ENCODE data around the gene RNF214. TPM values are rescaled to one million over a fixed set of nuclear protein-coding genes. Genes with fewer than 3 reads are reported as not detected.
A peak's percentile ranks its signal among the peaks of the same experiment; 100 is the strongest.

RNF214 gene
- total and polyA plus RNA-seq, 4 donors, result 10.9 to 32.7 (median 21.9) TPM

DNA sequence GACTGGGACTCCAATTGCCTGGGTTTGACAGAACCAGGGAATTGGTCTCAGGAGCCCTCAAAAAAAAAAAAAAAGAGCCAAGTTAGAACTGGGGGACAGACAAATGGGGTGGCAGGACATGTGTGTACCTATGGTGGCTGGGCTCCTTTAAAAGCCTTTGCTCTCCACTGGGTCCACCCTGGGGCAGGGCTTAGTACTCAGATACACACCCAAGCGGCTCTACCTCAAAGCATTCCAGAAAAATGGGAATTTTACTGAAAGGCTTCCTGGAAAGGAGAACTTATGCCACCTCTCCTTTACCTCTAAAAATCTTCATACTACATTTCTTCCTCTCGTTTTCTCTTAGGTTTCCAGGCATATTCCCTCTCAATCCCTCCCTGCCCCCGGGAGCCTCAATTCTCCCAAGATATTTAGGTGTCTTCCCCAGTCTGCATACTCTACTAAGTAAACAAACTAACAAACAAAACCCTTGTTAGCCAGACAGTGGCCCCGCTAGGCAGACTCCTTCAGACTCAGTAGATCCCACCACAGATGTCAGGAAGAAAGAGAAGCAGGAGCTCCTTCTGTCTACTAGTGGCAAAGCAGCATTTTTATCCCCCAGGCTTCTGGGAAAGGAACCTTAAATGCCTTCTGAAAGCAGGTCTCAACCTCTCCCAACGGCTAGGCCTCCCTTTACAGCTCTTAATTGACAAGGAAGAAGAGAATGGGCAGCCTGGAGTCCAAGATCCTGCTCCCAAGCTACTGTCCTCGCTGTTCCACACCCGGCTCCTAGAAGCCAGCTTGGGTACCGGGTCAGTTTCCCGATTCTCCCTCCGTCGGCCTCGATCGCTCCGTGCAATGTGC is 1.3 kb upstream of the RNF214 start:
- peak overlapping the region in 1 of 2 donors; percentile 74 for H3K27ac ChIP-seq (ENCODE audit: low read depth in 1 of 2, low read length in 2 of 2)
- intact Hi-C loops (cut with DNase I), result loop anchor here (5.0 to 10.0 kb wide), 5 partner anchors 86 to 444 kb away; partner anchors contain the start of genes BACE1 (in 1 of the 2), CEP164 (in 1 of the 2), PAFAH1B2 (in 1 of the 2) and ZPR1 (in 1 of the 2)
- ATAC-seq (ENCODE audit: low FRiP score) (no peak), DNase-seq (peak in 1 of 2 donors; percentile 30)
- 5 to 6% methylated on average over 14 of the region's 14 CpGs for WGBS, 2 donors
- peaks cover 0 to 5% of the 10 kb centered on the region in 2 donors for H3K36me3 ChIP-seq (ENCODE audit: control insufficient read depth in 1 of 2, insufficient read depth in 2 of 2, low read length in 1 of 2)
- H3K4me1 ChIP-seq (ENCODE audit: control insufficient read depth in 1 of 2, insufficient read depth in 2 of 2, low read length in 2 of 2), result peaks cover 0 to 4% of the 10 kb centered on the region in 2 donors
- no peaks in the 10 kb centered on the region for H3K27me3 ChIP-seq (ENCODE audit: control insufficient read depth in 1 of 2, insufficient read depth in 2 of 2, low read length in 1 of 2)
- H3K4me3 ChIP-seq (ENCODE audit: low read length in 2 of 2), result peak overlapping the region; percentile 87 to 89
- H3K9me3 ChIP-seq (ENCODE audit: control insufficient read depth, low read length), result no peaks in the 10 kb centered on the region

DNA sequence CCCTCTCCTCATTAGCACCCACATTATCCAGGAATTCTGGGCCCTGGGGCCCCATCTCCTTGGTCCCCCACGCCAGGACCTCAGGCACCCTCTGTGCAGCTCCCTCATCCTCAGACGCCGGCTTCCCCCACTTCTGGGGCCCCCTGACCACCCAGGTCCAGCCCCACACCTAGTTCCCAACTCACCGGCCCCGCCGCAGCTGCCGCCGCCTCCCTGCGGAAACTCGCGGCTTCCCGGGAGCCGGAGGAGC is 704 bp upstream of the RNF214 start, which contains the start of gene PCSK7:
Gene PCSK7, minus strand, starts transcription at position 232 of the 250 bp plus-strand sequence. CDS start 2,229 bp downstream, outside the sequence.
- DNase-seq (peak in 1 of 2 donors; percentile 85), ATAC-seq (ENCODE audit: low FRiP score) (no peak)
- Histone ChIP-seq H3K36me3 (ENCODE audit: control insufficient read depth in 1 of 2, insufficient read depth in 2 of 2, low read length in 1 of 2) (peaks cover 0 to 5% of the 10 kb centered on the region in 2 donors), H3K9me3 (ENCODE audit: control insufficient read depth, low read length) (no peaks in the 10 kb centered on the region), H3K27me3 (ENCODE audit: control insufficient read depth in 1 of 2, insufficient read depth in 2 of 2, low read length in 1 of 2) (no peaks in the 10 kb centered on the region), H3K27ac (ENCODE audit: low read depth in 1 of 2, low read length in 2 of 2) (peak within 1 kb of the TSS; percentile 74 to 78), H3K4me1 (ENCODE audit: control insufficient read depth in 1 of 2, insufficient read depth in 2 of 2, low read length in 2 of 2) (peaks cover 0 to 4% of the 10 kb centered on the region in 2 donors), H3K4me3 (ENCODE audit: low read length in 2 of 2) (peak within 1 kb of the TSS; percentile 89 to 91)
- intact Hi-C loops (cut with DNase I), result loop anchor here (5.0 to 10.0 kb wide), 5 partner anchors 86 to 444 kb away; partner anchors contain the start of genes BACE1 (in 1 of the 2), CEP164 (in 1 of the 2), PAFAH1B2 (in 1 of the 2) and ZPR1 (in 1 of the 2)
- 0% methylated on average over 13 of the region's 13 CpGs for WGBS, 2 donors

DNA sequence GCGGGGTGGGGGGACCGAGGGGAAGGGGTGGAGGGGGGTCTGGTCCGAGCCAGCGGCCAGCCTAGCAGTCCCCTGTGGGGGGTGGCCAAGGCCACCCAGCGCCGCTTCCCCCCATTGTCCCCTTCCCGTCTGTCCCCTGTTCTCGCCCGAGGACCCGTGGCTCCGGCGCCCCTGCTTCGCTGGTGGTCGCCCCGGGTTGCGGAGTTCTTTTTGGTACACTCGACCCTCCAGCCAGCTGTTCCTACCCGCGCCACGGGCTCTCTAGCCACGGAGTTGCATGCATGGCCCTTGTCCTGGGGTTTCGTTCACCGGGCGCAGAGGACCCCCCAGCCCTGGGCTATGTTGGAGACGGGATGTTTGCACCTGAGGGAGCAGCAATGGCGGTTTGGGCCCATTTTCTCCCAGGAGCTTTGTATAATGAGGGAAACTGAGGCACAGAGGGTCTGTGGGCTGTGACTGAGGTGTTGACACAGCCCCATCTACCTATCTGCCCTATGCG is 489 bp downstream of the RNF214 start:
- H3K9me3 ChIP-seq (ENCODE audit: control insufficient read depth, low read length), result no peaks in the 10 kb centered on the region
- peak overlapping the region in 1 of 2 donors; percentile 58 for H3K27ac ChIP-seq (ENCODE audit: low read depth in 1 of 2, low read length in 2 of 2)
- intact Hi-C loops (cut with DNase I), result loop anchor here (5.0 to 10.0 kb wide), 5 partner anchors 84 to 446 kb away; partner anchors contain the start of genes BACE1 (in 1 of the 2), CEP164 (in 1 of the 2), PAFAH1B2 (in 1 of the 2) and ZPR1 (in 1 of the 2)
- peak in 1 of 2 donors; percentile 67 for DNase-seq
- ATAC-seq (ENCODE audit: low FRiP score), result peak; percentile 33
- peaks cover 0 to 4% of the 10 kb centered on the region in 2 donors for H3K4me1 ChIP-seq (ENCODE audit: control insufficient read depth in 1 of 2, insufficient read depth in 2 of 2, low read length in 2 of 2)
- peaks cover 0 to 3% of the 10 kb centered on the region in 2 donors for H3K36me3 ChIP-seq (ENCODE audit: control insufficient read depth in 1 of 2, insufficient read depth in 2 of 2, low read length in 1 of 2)
- H3K27me3 ChIP-seq (ENCODE audit: control insufficient read depth in 1 of 2, insufficient read depth in 2 of 2, low read length in 1 of 2), result no peaks in the 10 kb centered on the region
- 1 to 2% methylated on average over 21 to 27 of the region's 27 CpGs for WGBS, 2 donors
- peak overlapping the region; percentile 89 to 91 for H3K4me3 ChIP-seq (ENCODE audit: low read length in 2 of 2)

DNA sequence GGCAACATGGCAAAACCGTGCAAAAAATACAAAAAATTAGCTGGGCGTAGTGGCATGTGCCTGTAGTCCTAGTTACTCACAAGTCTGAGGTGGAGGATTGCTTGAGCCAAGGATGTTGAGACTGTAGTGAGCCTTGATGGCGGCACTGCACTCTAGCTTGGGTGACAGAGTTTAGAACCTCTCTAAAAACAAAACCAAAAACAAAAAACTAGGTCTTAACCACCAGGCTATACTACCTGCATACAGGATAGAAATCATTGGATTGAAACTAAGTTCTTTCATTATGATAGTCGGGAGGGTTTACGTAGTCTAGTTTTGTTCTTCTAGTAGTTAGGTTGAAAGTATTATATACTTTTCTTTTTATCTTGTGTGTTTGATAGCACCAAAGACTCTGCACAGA is 5.8 kb downstream of the RNF214 start:
- no peaks in the 10 kb centered on the region for H3K9me3 ChIP-seq (ENCODE audit: control insufficient read depth, low read length)
- H3K4me1 ChIP-seq (ENCODE audit: control insufficient read depth in 1 of 2, insufficient read depth in 2 of 2, low read length in 2 of 2), result peaks cover 0 to 3% of the 10 kb centered on the region in 2 donors
- WGBS, 2 donors, result 85 to 94% methylated on average over 5 of the region's 5 CpGs
- H3K27ac ChIP-seq (ENCODE audit: low read depth in 1 of 2, low read length in 2 of 2), result no peak overlapping the region
- no peak for DNase-seq
- no peaks in the 10 kb centered on the region for H3K27me3 ChIP-seq (ENCODE audit: control insufficient read depth in 1 of 2, insufficient read depth in 2 of 2, low read length in 1 of 2)
- intact Hi-C loops (cut with DNase I), result loop anchor here in 1 of 2 donors (10.0 kb wide), 1 partner anchor 93 kb away; the partner anchor contains the start of gene PAFAH1B2
- H3K4me3 ChIP-seq (ENCODE audit: low read length in 2 of 2), result no peak overlapping the region
- no peak for ATAC-seq (ENCODE audit: low FRiP score)
- peaks cover 0 to 8% of the 10 kb centered on the region in 2 donors for H3K36me3 ChIP-seq (ENCODE audit: control insufficient read depth in 1 of 2, insufficient read depth in 2 of 2, low read length in 1 of 2)

- ATAC-seq (ENCODE audit: low FRiP score), result no peak
- intact Hi-C loops (cut with DNase I), result loop anchor here in 1 of 2 donors (10.0 kb wide), 1 partner anchor 94 kb away; the partner anchor contains the start of gene PAFAH1B2
Measured at GRCh38 chr11:117239295-117239694, 6.8 kb downstream of the RNF214 start.

GRCh38 chr11:117248341-117248740 is 15.9 kb downstream of the RNF214 start:
- Histone ChIP-seq H3K27me3 (ENCODE audit: control insufficient read depth in 1 of 2, insufficient read depth in 2 of 2, low read length in 1 of 2) (no peaks in the 10 kb centered on the region), H3K27ac (ENCODE audit: low read depth in 1 of 2, low read length in 2 of 2) (no peak overlapping the region), H3K4me1 (ENCODE audit: control insufficient read depth in 1 of 2, insufficient read depth in 2 of 2, low read length in 2 of 2) (no peaks in the 10 kb centered on the region), H3K36me3 (ENCODE audit: control insufficient read depth in 1 of 2, insufficient read depth in 2 of 2, low read length in 1 of 2) (peaks cover 2 to 11% of the 10 kb centered on the region in 2 donors), H3K9me3 (ENCODE audit: control insufficient read depth, low read length) (no peaks in the 10 kb centered on the region), H3K4me3 (ENCODE audit: low read length in 2 of 2) (no peak overlapping the region)
- WGBS, 2 donors, result 84 to 88% methylated on average over 4 of the region's 4 CpGs
- DNase-seq, result no peak
- no peak for ATAC-seq (ENCODE audit: low FRiP score)
- intact Hi-C loops (cut with DNase I), result no loop called here

More at GRCh38 chr11:117239295-117239694, 6.8 kb downstream of the RNF214 start:
- Histone ChIP-seq H3K27ac (ENCODE audit: low read depth in 1 of 2, low read length in 2 of 2) (no peak overlapping the region), H3K36me3 (ENCODE audit: control insufficient read depth in 1 of 2, insufficient read depth in 2 of 2, low read length in 1 of 2) (peaks cover 2 to 8% of the 10 kb centered on the region in 2 donors), H3K4me3 (ENCODE audit: low read length in 2 of 2) (no peak overlapping the region), H3K9me3 (ENCODE audit: control insufficient read depth, low read length) (no peaks in the 10 kb centered on the region), H3K4me1 (ENCODE audit: control insufficient read depth in 1 of 2, insufficient read depth in 2 of 2, low read length in 2 of 2) (no peaks in the 10 kb centered on the region), H3K27me3 (ENCODE audit: control insufficient read depth in 1 of 2, insufficient read depth in 2 of 2, low read length in 1 of 2) (no peaks in the 10 kb centered on the region)
- DNase-seq, result no peak
- 74 to 78% methylated on average over 6 of the region's 6 CpGs for WGBS, 2 donors

DNA sequence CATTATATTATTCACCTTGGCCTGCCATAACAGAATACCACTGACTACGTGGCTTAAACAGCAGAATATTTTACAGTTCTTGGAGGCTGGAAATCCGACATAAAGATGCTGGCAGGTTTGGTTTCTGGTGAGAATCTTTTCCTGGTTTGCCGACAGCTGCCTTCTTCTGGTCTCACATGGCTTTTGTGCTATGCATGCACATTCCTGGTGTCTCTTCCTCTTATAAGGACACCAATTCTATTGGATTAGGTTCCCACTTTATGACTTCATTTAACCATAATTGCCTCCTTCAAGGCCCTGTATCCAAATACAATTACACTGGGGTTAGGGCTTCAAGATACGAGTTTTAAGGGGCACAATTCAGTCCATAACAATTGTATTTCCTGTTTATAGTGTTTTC is 17.1 kb downstream of the RNF214 start:
- intact Hi-C loops (cut with DNase I), result no loop called here
- DNase-seq, result no peak
- WGBS, 2 donors, result 88% methylated on average over 4 of the region's 4 CpGs
- Histone ChIP-seq H3K9me3 (ENCODE audit: control insufficient read depth, low read length) (no peaks in the 10 kb centered on the region), H3K4me1 (ENCODE audit: control insufficient read depth in 1 of 2, insufficient read depth in 2 of 2, low read length in 2 of 2) (no peaks in the 10 kb centered on the region), H3K4me3 (ENCODE audit: low read length in 2 of 2) (no peak overlapping the region), H3K27ac (ENCODE audit: low read depth in 1 of 2, low read length in 2 of 2) (no peak overlapping the region), H3K27me3 (ENCODE audit: control insufficient read depth in 1 of 2, insufficient read depth in 2 of 2, low read length in 1 of 2) (no peaks in the 10 kb centered on the region), H3K36me3 (ENCODE audit: control insufficient read depth in 1 of 2, insufficient read depth in 2 of 2, low read length in 1 of 2) (peaks cover 2 to 8% of the 10 kb centered on the region in 2 donors)
- no peak for ATAC-seq (ENCODE audit: low FRiP score)

GRCh38 chr11:117251506-117251905 is 19.0 kb downstream of the RNF214 start:
- no peak for DNase-seq
- Histone ChIP-seq H3K36me3 (ENCODE audit: control insufficient read depth in 1 of 2, insufficient read depth in 2 of 2, low read length in 1 of 2) (peaks cover 1 to 8% of the 10 kb centered on the region in 2 donors), H3K4me1 (ENCODE audit: control insufficient read depth in 1 of 2, insufficient read depth in 2 of 2, low read length in 2 of 2) (no peaks in the 10 kb centered on the region), H3K9me3 (ENCODE audit: control insufficient read depth, low read length) (no peaks in the 10 kb centered on the region), H3K27ac (ENCODE audit: low read depth in 1 of 2, low read length in 2 of 2) (no peak overlapping the region), H3K27me3 (ENCODE audit: control insufficient read depth in 1 of 2, insufficient read depth in 2 of 2, low read length in 1 of 2) (no peaks in the 10 kb centered on the region), H3K4me3 (ENCODE audit: low read length in 2 of 2) (no peak overlapping the region)
- intact Hi-C loops (cut with DNase I), result no loop called here
- no peak for ATAC-seq (ENCODE audit: low FRiP score)
- WGBS, 2 donors, result 87 to 88% methylated on average over 9 to 10 of the region's 10 CpGs
